Measurements from ENCODE around the gene LMBR1. TPM values are rescaled to one million over a fixed set of nuclear protein-coding genes. Genes with fewer than 3 reads are reported as not detected.
"Not testable (repeated sequence)": the region's sequence is repeated elsewhere in the genome, so short reads cannot be mapped to it uniquely, and the experiment has no call there.

Gene LMBR1
- total and polyA plus RNA-seq, 2 experiments from 2014 or later, result 21.8 to 26.7 TPM

DNA sequence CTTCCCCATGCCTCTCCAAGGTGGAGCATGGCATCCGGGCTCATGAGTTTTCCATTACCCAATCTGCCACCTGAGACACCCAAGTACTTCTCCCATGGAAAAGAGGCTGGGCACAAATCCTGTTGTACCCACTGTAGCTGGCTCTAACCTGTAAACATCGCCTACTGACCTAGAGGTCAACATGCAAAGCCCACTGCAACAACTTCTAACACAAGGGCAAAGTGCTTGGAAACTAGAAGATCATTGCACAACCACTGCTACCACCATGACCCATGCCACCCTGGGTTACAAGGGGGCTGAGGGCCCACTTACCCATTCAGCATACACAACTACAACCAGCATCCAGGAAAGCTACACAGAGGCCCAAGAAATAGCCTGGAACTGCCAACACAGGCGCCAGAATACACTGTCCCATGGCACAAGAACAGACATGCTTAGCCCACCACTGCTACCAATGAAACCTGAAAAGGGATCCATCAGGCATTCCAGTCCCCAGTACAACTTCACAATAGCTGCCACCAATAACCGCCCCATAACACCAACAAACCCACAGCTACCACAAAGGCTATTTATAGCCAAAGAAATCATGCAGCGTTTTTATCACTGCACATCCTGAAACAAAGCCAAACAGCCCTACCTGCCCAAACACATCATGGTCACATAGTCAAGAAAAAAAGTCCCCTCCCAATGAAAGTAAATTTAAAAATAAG is 189.1 kb downstream of the LMBR1 start:
- H3K27me3 ChIP-seq (replicated peaks; ENCODE audit: insufficient read depth), result no peaks in the 10 kb centered on the region
- in situ Hi-C loops (cut with MboI), result no loop called here
- no peak overlapping the region for H3K4me3 ChIP-seq
- H3K27ac ChIP-seq, result no peak overlapping the region
- no peaks in the 10 kb centered on the region for H3K9me2 ChIP-seq (ENCODE audit: insufficient read depth)
- no peak overlapping the region for H3K4me2 ChIP-seq (ENCODE audit: unreplicated experiment)
- WGBS, 2 experiments (ENCODE audit: low coverage in 1 of 2, low lambda C conversion rate in 2 of 2, missing lambda C conversion rate in 2 of 2), result 73 to 74% methylated on average over 5 of the region's 5 CpGs
- no peaks in the 10 kb centered on the region for H3F3A ChIP-seq (ENCODE audit: insufficient read depth)
- TF ChIP-seq EZH2 (IDR thresholded peaks at IDR 0.05; ENCODE audit: insufficient read depth, poor library complexity, severe bottlenecking) (no peak), EZH2phosphoT487 (IDR thresholded peaks at IDR 0.05; ENCODE audit: insufficient read depth, low read depth) (no peak)
- H3K9me3 ChIP-seq (ENCODE audit: low read depth), result no peaks in the 10 kb centered on the region
- H3K4me1 ChIP-seq (ENCODE audit: insufficient read depth), result no peaks in the 10 kb centered on the region
- H3K36me3 ChIP-seq (ENCODE audit: low read depth), result no peaks in the 10 kb centered on the region
- no peak overlapping the region for H2AFZ ChIP-seq
- no peak for DNase-seq
- H3K79me2 ChIP-seq (ENCODE audit: insufficient read depth), result no peaks in the 10 kb centered on the region
- H3K9ac ChIP-seq, result no peak overlapping the region
- no peaks in the 10 kb centered on the region for H4K20me1 ChIP-seq (ENCODE audit: insufficient read depth)

DNA sequence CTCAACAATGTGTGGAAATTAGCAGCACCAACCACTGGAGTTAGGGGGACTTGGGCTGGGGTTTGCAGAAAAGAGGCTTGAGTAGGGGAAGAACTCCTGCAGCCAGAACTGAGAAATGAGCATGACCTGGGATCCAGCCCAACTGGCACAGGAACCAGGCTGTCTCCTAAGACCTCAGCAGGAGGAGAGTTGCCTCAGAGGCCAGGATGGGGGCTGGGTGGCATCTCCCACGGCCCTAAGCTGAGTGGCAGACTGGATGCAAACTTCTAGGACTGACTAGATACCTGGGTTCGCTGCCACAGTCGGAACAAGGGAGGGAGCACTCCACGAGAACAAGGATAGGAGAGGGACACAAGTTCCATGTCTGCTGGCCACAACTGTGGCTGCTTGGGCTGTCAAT is 189.8 kb downstream of the LMBR1 start:
- Histone ChIP-seq H3K4me3 (no peak overlapping the region), H3F3A (ENCODE audit: insufficient read depth) (no peaks in the 10 kb centered on the region), H3K9ac (no peak overlapping the region), H2AFZ (no peak overlapping the region), H3K79me2 (ENCODE audit: insufficient read depth) (no peaks in the 10 kb centered on the region), H4K20me1 (ENCODE audit: insufficient read depth) (no peaks in the 10 kb centered on the region), H3K36me3 (ENCODE audit: low read depth) (no peaks in the 10 kb centered on the region), H3K9me3 (ENCODE audit: low read depth) (no peaks in the 10 kb centered on the region), H3K9me2 (ENCODE audit: insufficient read depth) (no peaks in the 10 kb centered on the region), H3K4me1 (ENCODE audit: insufficient read depth) (no peaks in the 10 kb centered on the region), H3K4me2 (ENCODE audit: unreplicated experiment) (no peak overlapping the region), H3K27ac (no peak overlapping the region), H3K27me3 (replicated peaks; ENCODE audit: insufficient read depth) (no peaks in the 10 kb centered on the region)
- WGBS, 2 experiments (ENCODE audit: low coverage in 1 of 2, low lambda C conversion rate in 2 of 2, missing lambda C conversion rate in 2 of 2), result 80 to 85% methylated on average over 4 of the region's 4 CpGs
- in situ Hi-C loops (cut with MboI), result no loop called here
- TF ChIP-seq EZH2phosphoT487 (IDR thresholded peaks at IDR 0.05; ENCODE audit: insufficient read depth, low read depth) (no peak), EZH2 (IDR thresholded peaks at IDR 0.05; ENCODE audit: insufficient read depth, poor library complexity, severe bottlenecking) (no peak)
- DNase-seq, result no peak

DNA sequence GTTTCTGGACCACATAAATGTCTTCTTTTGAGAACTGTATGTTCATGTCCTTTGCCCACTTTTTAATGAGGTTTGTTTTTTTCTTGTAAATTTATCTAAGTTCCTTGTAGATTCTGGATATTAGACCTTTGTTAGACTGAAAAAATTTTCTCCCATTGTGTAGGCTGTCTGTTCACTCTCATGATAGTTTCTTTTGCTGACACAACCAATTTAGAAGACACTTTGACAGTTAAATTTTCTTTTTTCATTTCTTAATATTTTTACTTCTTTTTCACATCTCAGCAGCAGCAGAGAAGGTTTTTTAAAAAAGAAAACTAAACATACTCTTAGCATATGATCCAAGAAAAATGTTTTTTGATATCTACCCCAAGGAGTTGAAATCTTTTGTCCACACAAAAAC is 190.6 kb downstream of the LMBR1 start:
- Histone ChIP-seq H3K36me3 (ENCODE audit: low read depth) (no peaks in the 10 kb centered on the region), H3F3A (ENCODE audit: insufficient read depth) (no peaks in the 10 kb centered on the region), H3K27me3 (replicated peaks; ENCODE audit: insufficient read depth) (no peaks in the 10 kb centered on the region), H3K9me2 (ENCODE audit: insufficient read depth) (no peaks in the 10 kb centered on the region), H3K4me3 (no peak overlapping the region), H3K9ac (no peak overlapping the region), H3K79me2 (ENCODE audit: insufficient read depth) (no peaks in the 10 kb centered on the region), H3K4me2 (ENCODE audit: unreplicated experiment) (no peak overlapping the region), H4K20me1 (ENCODE audit: insufficient read depth) (no peaks in the 10 kb centered on the region), H3K9me3 (ENCODE audit: low read depth) (no peaks in the 10 kb centered on the region), H3K4me1 (ENCODE audit: insufficient read depth) (no peaks in the 10 kb centered on the region), H2AFZ (no peak overlapping the region), H3K27ac (no peak overlapping the region)
- no peak for TF ChIP-seq EZH2phosphoT487 (IDR thresholded peaks at IDR 0.05; ENCODE audit: insufficient read depth, low read depth)
- no peak for TF ChIP-seq EZH2 (IDR thresholded peaks at IDR 0.05; ENCODE audit: insufficient read depth, poor library complexity, severe bottlenecking)
- in situ Hi-C loops (cut with MboI), result no loop called here
- DNase-seq, result no peak

DNA sequence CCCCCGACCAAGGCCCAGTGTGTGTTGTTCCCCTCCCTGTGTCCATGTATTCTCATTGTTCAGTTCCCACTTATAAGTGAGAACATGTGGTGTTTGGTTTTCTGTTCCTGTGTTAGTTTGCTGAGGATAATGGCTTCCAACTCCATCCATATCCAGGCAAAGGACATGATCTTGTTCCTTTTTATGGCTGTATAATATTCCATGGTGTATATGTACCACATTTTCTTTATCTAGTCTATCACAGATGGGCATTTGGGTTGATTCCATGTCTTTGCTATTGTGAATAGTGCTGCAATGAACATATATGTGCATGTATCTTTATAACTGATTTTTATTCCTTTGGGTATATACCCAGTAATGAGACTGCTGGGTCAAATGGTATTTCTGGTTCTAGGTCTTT is 191.2 kb downstream of the LMBR1 start:
- WGBS, 2 experiments (ENCODE audit: low coverage in 1 of 2, low lambda C conversion rate in 2 of 2, missing lambda C conversion rate in 2 of 2), result 77 to 81% methylated on average over 1 of the region's 1 CpG
- H3K36me3 ChIP-seq (ENCODE audit: low read depth), result not testable (repeated sequence)

DNA sequence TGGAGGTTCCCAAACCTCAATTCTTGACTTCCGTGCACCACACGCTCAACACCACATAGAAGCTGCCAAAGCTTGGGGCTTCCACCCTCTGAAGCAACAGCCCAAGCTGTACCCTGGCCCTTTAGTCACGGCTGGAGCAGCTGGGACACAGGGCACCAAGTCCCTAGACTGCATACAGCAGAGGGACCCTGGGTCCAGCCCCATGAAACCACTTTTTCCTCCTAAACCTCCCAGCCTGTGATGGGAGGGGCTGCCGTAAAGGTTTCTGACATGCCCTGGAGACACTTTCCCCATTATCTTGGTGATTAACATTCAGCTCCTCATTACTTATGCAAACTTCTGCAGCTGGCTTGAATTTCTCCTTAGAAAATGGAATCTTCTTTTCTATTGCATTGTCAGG is 194.5 kb downstream of the LMBR1 start:
- H3K4me2 ChIP-seq (ENCODE audit: unreplicated experiment); H3K9me3 ChIP-seq (ENCODE audit: low read depth); H3K79me2 ChIP-seq (ENCODE audit: insufficient read depth); H3K27ac ChIP-seq; H3K4me1 ChIP-seq (ENCODE audit: insufficient read depth); H3K9ac ChIP-seq; H4K20me1 ChIP-seq (ENCODE audit: insufficient read depth); H3K36me3 ChIP-seq (ENCODE audit: low read depth); DNase-seq; in situ Hi-C loops (cut with MboI); H3F3A ChIP-seq (ENCODE audit: insufficient read depth); H3K4me3 ChIP-seq; H3K27me3 ChIP-seq (replicated peaks; ENCODE audit: insufficient read depth); H3K9me2 ChIP-seq (ENCODE audit: insufficient read depth); H2AFZ ChIP-seq: not testable (repeated sequence)
- WGBS, 2 experiments (ENCODE audit: low coverage in 1 of 2, low lambda C conversion rate in 2 of 2, missing lambda C conversion rate in 2 of 2), result 92% methylated on average over 4 of the region's 4 CpGs

More for the DNA sequence above, 191.2 kb downstream of the LMBR1 start:
- H2AFZ ChIP-seq; H3K9me2 ChIP-seq (ENCODE audit: insufficient read depth); DNase-seq; H3K27ac ChIP-seq; H3F3A ChIP-seq (ENCODE audit: insufficient read depth); H3K9ac ChIP-seq; H4K20me1 ChIP-seq (ENCODE audit: insufficient read depth); H3K4me2 ChIP-seq (ENCODE audit: unreplicated experiment); in situ Hi-C loops (cut with MboI); H3K27me3 ChIP-seq (replicated peaks; ENCODE audit: insufficient read depth); H3K9me3 ChIP-seq (ENCODE audit: low read depth); H3K79me2 ChIP-seq (ENCODE audit: insufficient read depth); H3K4me3 ChIP-seq; H3K4me1 ChIP-seq (ENCODE audit: insufficient read depth): not testable (repeated sequence)

DNA sequence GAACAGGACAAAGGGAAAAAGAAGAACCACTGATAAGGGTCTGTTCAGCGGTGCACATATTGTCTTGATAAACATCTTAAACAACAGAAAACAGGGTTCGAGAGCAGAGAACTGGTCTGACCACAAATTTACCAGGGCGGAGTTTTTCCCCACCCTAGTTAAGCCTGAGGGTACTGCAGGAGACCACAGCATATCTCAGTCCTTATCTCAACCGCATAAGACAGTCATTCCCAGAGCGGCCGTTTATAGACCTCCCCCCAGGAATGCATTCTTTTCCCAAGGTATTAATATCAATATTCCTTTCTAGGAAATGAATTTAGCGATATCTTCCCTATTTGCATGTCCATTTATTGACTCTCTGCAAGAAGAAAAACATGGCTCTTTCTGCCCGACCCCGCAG is 195.7 kb downstream of the LMBR1 start:
- H3K9me2 ChIP-seq (ENCODE audit: insufficient read depth); H3K4me1 ChIP-seq (ENCODE audit: insufficient read depth); H3F3A ChIP-seq (ENCODE audit: insufficient read depth); H3K36me3 ChIP-seq (ENCODE audit: low read depth); H3K79me2 ChIP-seq (ENCODE audit: insufficient read depth); DNase-seq; H3K27ac ChIP-seq; H3K4me3 ChIP-seq; H4K20me1 ChIP-seq (ENCODE audit: insufficient read depth); H3K9ac ChIP-seq; H3K9me3 ChIP-seq (ENCODE audit: low read depth); H3K27me3 ChIP-seq (replicated peaks; ENCODE audit: insufficient read depth); H3K4me2 ChIP-seq (ENCODE audit: unreplicated experiment); in situ Hi-C loops (cut with MboI); H2AFZ ChIP-seq: not testable (repeated sequence)
- 89 to 92% methylated on average over 9 of the region's 9 CpGs for whole genome bisulfite sequencing, 2 experiments (ENCODE audit: low coverage in 1 of 2, low lambda C conversion rate in 2 of 2, missing lambda C conversion rate in 2 of 2)

Data from GM23248 (cell line).